GM18873 (cell line): ENCODE data around the gene TYMP.

ENCODE experiments used
- ATAC-seq: cut with Tn5 transposase; IDR thresholded peaks from one replicate; pipeline ENCODE4 v1.9.1; 2021; ENCODE audit warnings: mild to moderate bottlenecking, moderate library complexity, moderate number of reproducible peaks; ENCODE audit not compliant: unreplicated experiment, low FRiP score

Gene TYMP

GRCh38 chr22:50563413-50564160 is 33.8 kb upstream of the TYMP start:
- no peak for ATAC-seq

DNA sequence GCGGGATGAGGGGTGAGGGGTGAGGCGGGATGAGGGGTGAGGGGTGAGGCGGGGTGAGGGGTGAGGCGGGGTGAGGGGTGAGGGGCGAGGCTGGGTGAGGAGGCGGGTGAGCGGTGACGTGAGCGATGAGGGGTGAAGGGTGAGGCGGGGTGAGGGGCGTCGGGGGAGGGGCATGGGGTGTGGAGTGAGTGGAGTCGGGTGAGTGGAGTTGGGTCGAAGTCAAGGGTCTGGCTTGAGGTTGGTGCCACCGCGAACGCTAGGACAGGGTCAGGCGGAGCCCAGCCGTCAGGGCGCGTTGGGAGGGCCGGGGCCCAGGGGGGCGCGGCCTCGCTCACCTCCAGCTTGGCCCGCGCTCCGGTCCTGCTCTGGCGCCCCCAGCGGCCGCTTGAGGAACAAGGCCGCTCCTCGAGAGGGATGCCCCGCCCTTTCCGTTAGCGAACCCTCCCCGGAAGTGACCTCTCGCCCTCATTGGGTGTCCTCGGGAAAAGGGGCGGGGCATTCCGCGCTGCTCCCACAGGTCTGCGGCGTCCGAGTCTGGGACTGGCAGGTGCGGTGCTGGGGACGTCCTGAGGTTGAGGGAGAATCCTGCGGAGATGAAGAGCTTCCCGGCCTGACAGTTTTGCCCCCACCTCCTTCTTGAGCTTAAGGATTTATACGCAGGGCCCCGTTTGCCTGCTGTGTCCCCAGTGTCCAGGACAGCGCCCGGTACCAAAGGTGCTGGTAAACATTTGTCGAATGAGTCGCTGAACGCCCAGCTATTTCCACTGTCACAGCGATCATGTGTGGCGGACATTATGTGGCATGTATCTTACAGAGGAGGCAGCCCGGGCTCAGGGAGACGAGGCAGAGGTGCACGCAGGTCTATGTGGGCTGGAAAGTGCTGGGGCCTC is 33.0 kb upstream of the TYMP start, which contains the start of gene SYCE3:
TSS of gene SYCE3 (minus strand) at position 397 of the 890 bp plus-strand sequence. CDS start 6,514 bp downstream, outside the sequence.
- peak; percentile 88 for ATAC-seq

DNA sequence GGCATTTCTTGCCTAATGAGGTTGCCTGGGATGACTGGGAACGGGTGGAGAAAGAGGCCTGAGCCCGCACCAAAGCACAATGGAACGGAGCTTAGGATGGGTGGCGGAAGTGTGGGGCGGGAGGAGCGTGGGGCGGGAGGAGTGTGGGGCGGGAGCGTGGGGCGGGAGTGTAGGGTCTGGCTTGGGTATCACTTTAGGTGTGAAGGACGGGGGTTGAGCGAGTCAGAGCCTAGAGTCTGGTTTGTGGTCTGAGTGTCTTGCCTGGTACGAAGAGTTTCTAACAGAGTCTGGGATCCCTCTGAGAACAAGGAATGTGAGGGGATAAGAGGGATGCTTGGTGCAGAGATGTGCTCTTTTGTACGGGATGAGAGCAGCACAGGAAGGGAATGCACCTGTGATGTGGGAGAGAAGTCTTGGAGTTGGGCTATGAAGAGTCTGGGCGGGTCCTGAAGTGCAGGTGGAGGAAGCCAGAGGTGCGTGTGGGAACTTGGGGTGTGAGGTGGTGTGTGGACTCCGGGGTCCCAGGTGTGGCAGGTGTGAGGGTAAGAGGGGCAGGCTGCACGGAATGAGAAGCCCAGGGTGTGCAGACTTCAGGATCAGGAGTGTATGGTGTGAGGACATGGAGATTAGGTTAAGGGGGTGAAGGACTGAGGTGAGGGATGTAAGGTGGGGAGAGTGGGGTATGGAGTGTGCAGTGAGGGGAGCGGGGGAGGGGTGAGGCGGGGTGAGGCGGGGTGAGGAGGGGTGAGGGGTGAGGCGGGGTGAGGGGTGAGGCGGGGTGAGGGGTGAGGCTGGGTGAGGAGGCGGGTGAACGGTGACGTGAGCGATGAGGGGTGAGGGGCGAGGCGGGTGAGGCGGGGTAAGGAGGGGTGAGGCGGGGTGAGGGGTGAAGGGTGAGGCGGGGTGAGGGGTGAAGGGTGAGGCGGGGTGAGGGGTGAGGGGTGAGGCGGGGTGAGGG is 31.9 kb upstream of the TYMP start:
- ATAC-seq: no peak

DNA sequence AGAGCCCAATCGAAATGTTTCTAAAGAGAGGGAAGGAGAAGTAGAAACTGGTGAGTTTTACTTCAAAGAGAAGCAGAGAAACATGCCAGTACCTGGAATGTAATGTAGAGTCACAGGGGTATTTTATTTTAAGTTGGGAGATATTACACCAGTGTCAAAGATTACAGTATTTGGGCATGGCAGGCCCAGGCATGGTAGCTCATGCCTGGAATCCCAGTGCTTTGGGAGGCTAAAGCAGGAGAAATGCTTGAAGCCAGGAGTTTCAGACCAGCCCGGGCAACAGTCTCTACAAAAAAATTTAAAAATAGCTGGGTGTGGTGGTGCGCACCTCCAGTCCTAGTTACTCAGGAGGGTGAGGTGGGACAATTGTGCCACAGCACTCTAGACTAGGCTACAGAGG is 30.2 kb upstream of the TYMP start:
- ATAC-seq: no peak

DNA sequence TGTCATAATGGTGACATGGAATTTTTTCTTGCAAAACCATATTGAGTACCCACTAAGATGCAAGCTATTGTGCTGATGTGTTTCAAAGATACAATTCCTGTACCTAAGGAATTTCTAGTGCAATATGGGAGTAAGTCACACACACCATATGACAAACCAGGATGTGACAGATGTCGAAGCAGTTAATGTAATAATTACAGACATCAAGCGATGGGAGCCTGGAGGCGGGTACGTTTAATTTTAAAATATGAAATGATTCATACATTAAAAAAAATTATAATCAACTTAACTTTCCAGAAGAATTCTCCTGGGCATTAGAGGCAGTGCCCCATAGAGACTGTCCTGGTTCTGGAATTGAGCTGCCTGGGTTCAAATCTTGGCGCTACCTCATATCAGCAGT is 26.9 kb upstream of the TYMP start:
- no peak for ATAC-seq

- no peak for ATAC-seq
Observed at GRCh38 chr22:50553310-50553709, 23.5 kb upstream of the TYMP start.

- no peak for ATAC-seq
Observed at GRCh38 chr22:50551160-50551752, 21.4 kb upstream of the TYMP start.

DNA sequence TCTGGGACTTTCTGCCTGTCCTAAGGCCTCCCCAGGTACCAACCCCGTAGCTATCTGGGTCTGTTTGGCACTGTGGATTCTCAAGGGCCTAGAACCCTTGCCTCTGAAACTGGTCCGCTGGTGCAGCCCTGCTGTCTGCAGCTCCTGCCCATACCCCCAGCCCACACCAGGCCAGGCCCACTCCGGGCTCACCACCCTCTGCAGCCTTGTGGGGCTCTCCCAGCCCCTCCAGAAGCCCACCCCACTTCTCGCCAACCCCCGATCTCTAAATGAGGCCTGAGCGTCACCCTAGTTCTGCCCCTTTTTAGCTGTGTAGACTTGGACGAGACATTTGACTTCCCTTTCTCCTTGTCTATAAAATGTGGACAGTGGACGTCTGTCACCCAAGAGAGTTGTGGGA is 20.6 kb upstream of the TYMP start:
- ATAC-seq: no peak

DNA sequence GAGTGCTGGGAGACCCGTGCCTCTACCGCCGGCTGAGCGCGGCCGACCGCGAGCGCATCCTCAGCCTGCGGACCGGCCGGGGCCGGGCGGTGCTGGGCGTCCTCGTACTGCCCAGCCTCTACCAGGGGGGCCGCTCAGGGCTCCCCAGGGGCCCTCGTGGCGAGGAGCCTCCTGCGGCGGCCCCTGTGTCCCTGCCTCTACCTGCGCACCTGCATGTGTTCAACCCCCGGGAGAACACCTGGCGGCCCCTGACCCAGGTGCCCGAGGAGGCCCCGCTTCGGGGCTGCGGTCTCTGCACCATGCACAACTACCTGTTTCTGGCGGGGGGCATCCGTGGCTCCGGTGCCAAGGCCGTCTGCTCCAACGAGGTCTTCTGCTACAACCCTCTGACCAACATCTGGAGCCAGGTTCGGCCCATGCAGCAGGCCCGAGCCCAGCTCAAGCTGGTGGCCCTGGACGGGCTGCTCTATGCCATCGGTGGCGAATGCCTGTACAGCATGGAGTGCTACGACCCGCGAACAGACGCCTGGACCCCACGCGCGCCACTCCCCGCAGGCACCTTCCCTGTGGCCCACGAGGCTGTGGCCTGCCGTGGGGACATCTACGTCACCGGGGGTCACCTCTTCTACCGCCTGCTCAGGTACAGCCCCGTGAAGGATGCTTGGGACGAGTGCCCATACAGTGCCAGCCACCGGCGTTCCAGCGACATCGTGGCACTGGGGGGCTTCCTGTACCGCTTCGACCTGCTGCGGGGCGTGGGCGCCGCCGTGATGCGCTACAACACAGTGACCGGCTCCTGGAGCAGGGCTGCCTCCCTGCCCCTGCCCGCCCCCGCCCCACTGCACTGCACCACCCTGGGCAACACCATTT is 19.3 kb upstream of the TYMP start:
- no peak for ATAC-seq

- no peak for ATAC-seq
Observed at GRCh38 chr22:50548040-50548920, 18.5 kb upstream of the TYMP start.

GRCh38 chr22:50547263-50547985 is 17.6 kb upstream of the TYMP start:
- no peak for ATAC-seq

GRCh38 chr22:50546326-50547262 is 16.8 kb upstream of the TYMP start:
- no peak for ATAC-seq

- no peak for ATAC-seq
Observed at GRCh38 chr22:50545522-50546325, 15.9 kb upstream of the TYMP start, which contains the start of gene KLHDC7B. Gene KLHDC7B, plus strand, starts transcription at chr22:50545899. Its CDS starts 345 bp downstream, at chr22:50546244.

GRCh38 chr22:50544746-50545253 is 15.0 kb upstream of the TYMP start:
- no peak for ATAC-seq

DNA sequence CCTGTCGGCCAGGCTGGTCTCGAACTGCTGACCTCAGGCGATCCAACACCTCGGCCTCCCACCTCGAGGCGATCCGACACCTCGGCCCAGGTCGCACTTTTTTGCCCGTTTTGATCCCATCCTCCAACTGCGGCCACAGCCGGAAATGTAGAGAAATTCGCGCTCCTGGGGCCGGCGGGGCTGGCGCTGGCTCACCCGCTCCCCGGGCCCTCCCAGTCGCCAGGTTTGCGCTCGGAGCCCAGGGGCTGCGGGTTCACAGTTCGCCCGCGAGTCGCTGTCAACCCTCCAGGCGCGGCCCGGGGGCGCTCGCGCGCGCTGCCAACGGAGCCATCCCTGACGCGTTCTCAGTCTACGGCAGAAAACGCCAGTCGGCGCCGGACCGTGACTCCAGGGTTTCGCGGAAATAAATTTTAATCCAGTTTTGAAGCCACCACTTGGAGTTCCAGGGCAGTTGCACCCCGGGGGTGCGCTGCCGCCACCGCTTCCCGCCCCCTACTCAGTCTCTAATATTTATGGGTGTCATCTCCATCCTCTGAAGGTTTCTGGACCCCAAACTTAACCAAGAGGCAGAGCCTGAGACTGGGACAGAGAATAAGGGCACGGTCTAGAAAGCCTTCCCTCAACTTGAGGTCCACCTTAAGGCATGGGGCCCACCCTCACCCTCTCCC is 14.4 kb upstream of the TYMP start:
- ATAC-seq: no peak
